Sigmoid colon (tissue), 7 donors: Measurements from ENCODE around the gene CDH9. TPM values are rescaled to one million over a fixed set of nuclear protein-coding genes. Genes with fewer than 3 reads are reported as not detected.
"Not testable (repeated sequence)": the region's sequence is repeated elsewhere in the genome, so short reads cannot be mapped to it uniquely, and the experiment has no call there.

ENCODE experiments used
- DNase-seq: peaks from one replicate; pipeline ENCODE4 v3.0.0-alpha.2; 2019
- H3K27ac ChIP-seq, 4 donors: fragments of 200-600 bp; sonication (generic); one replicate each; pipeline ENCODE4 v1.5.1; 2016 to 2019; ENCODE audit warnings: mild to moderate bottlenecking in 1 of 4
- H3K27me3 ChIP-seq, 3 donors: fragments of 200-600 bp; sonication (generic); one replicate each; pipeline ENCODE4 v1.5.1; 2019; ENCODE audit warnings: mild to moderate bottlenecking in 1 of 3
- H3K36me3 ChIP-seq, 4 donors: fragments of 200-600 bp; sonication (generic); one replicate each; pipeline ENCODE4 v1.5.1; 2016 to 2019
- H3K4me1 ChIP-seq, 4 donors: fragments of 200-600 bp; sonication (generic); one replicate each; pipeline ENCODE4 v1.5.1; 2017 to 2019
- H3K4me3 ChIP-seq, 4 donors: fragments of 200-600 bp; sonication (generic); one replicate each; pipeline ENCODE4 v1.5.1; 2017 to 2019; ENCODE audit warnings: mild to moderate bottlenecking in 2 of 4, moderate library complexity in 1 of 4
- H3K9me3 ChIP-seq, 4 donors: fragments of 200-600 bp in 3 of 4; sonication (generic) in 3 of 4; one replicate each; pipeline versions ENCODE4 v1.5.1 to v1.6.1; 2013 to 2019
- EP300 ChIP-seq, 4 donors: sonication (generic); formaldehyde crosslinking; IDR thresholded peaks; one replicate each; pipeline ENCODE4 v1.6.1; 2017; ENCODE audit warnings: antibody characterized with exemption in 4 of 4
- POLR2A ChIP-seq, 2 donors: fragments of 450-650 bp; IDR thresholded peaks; one replicate each; pipeline ENCODE4 v1.6.1; 2016; ENCODE audit warnings: antibody characterized with exemption in 2 of 2, mild to moderate bottlenecking in 2 of 2, moderate library complexity in 2 of 2
- POLR2AphosphoS5 ChIP-seq, 4 donors: sonication (generic); formaldehyde crosslinking; IDR thresholded peaks; one replicate each; pipeline ENCODE4 v1.6.1; 2017; ENCODE audit warnings: antibody characterized with exemption in 4 of 4
- WGBS, 2 donors: extraction: QIAGEN DNeasy Blood & Tissue Kit; methylation state at CpG; one replicate each; pipeline ENCODE4 v1.1.7; 2013; 5-methylcytosine and 5-hydroxymethylcytosine counted together
- intact Hi-C: fragments of 100-400 bp; cut with DNase I; formaldehyde crosslinking; loops from one replicate; pipeline ENCODE4 v1.15.1; 2023
- polyA plus RNA-seq, 3 donors: library from polyadenylated mRNA; stranded (reverse); fragments of 200-250 nt; gene quantifications; one replicate each; pipeline ENCODE4 v1.2.3, GENCODE V29; 2013
- total RNA-seq, 4 donors: library from RNA; depleted of rRNA; stranded (reverse); fragments of >200 nt; gene quantifications; one replicate each; pipeline ENCODE4 v1.1.0, GENCODE V29; 2016
- TF ChIP-seq, protein P1 (sequence below), 4 experiments: fragments of 450-650 bp in 3 of 4; fragments of 200-600 bp in 1 of 4; IDR thresholded peaks; one replicate each; pipeline ENCODE4 v1.5.1; 2016 to 2019; ENCODE audit warnings: antibody characterized with exemption in 4 of 4, mild to moderate bottlenecking in 3 of 4, moderate library complexity in 2 of 4
- donor health status: healthy with polysubstance abuse.
- donor health status: Bipolar disorder and iron deficiency.
- donor health status: healthy.

CDH9 gene
- total and polyA plus RNA-seq, 7 donors = 0.81 TPM; not detected in 6

- intact Hi-C loops = no loop called here
- no peak for DNase-seq
- Histone ChIP-seq H3K9me3 (no peaks in the 10 kb centered on the region), H3K27ac (no peak overlapping the region), H3K4me1 (no peaks in the 10 kb centered on the region), H3K4me3 (no peak overlapping the region), H3K27me3 (no peaks in the 10 kb centered on the region), H3K36me3 (no peaks in the 10 kb centered on the region)
- TF ChIP-seq POLR2AphosphoS5 (IDR thresholded peaks at IDR 0.05) (no peak), POLR2A (IDR thresholded peaks at IDR 0.05) (no peak), EP300 (IDR thresholded peaks at IDR 0.05) (no peak)
- TF ChIP-seq, protein P1, sequence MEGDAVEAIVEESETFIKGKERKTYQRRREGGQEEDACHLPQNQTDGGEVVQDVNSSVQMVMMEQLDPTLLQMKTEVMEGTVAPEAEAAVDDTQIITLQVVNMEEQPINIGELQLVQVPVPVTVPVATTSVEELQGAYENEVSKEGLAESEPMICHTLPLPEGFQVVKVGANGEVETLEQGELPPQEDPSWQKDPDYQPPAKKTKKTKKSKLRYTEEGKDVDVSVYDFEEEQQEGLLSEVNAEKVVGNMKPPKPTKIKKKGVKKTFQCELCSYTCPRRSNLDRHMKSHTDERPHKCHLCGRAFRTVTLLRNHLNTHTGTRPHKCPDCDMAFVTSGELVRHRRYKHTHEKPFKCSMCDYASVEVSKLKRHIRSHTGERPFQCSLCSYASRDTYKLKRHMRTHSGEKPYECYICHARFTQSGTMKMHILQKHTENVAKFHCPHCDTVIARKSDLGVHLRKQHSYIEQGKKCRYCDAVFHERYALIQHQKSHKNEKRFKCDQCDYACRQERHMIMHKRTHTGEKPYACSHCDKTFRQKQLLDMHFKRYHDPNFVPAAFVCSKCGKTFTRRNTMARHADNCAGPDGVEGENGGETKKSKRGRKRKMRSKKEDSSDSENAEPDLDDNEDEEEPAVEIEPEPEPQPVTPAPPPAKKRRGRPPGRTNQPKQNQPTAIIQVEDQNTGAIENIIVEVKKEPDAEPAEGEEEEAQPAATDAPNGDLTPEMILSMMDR (IDR thresholded peaks at IDR 0.05) = no peak
- 71 to 88% methylated on average over 3 of the region's 3 CpGs for WGBS, 2 donors
Measured at GRCh38 chr5:26868504-26868903, 169.9 kb downstream of the CDH9 start.

DNA sequence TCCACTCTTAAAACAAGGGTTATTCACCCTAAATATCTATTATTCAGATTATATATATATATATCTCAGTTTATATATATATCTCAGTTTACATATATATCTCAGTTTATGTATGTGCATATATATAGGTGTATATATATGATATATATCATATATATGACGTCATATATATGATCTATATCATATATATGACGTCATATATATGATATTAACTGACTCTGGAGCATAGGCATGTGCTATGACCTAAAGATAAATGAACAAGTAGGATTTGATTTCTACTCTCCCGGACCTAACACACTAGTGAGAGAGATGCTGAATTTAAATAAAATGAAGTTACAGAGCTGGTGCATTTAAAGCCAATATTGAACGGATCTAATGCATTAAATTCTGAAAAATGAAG, 174.3 kb downstream of the CDH9 start:
- no peak overlapping the region for H3K4me3 ChIP-seq
- H3K4me1 ChIP-seq = no peaks in the 10 kb centered on the region
- H3K27ac ChIP-seq = no peak overlapping the region
- no peaks in the 10 kb centered on the region for H3K36me3 ChIP-seq
- no peaks in the 10 kb centered on the region for H3K27me3 ChIP-seq
- intact Hi-C loops = no loop called here
- no peaks in the 10 kb centered on the region for H3K9me3 ChIP-seq
- 41 to 59% methylated on average over 4 of the region's 4 CpGs for WGBS, 2 donors
- TF ChIP-seq POLR2A (IDR thresholded peaks at IDR 0.05) (no peak), EP300 (IDR thresholded peaks at IDR 0.05) (no peak), POLR2AphosphoS5 (IDR thresholded peaks at IDR 0.05) (no peak)
- TF ChIP-seq, protein P1 (IDR thresholded peaks at IDR 0.05) = no peak
- no peak for DNase-seq

DNA sequence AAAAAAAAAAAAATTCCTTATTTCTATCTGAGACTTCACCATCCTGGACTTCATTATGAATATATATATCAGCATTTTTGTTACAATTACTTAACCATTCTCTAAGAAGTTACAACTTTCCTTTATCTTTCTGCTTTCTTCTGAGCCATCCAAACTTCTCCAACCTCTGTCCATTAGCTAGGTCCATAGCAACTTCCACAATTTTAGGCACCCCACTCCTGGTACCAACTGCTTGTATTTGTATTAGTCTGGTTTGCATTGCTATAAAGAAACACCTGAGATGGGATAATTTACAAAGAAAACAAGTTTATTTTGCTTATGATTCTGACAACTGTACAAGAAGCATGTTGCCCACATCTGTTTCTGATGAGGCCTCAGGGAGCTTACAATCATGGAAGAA, 182.1 kb downstream of the CDH9 start:
- TF ChIP-seq, protein P1 (IDR thresholded peaks at IDR 0.05) = no peak
- TF ChIP-seq POLR2A (IDR thresholded peaks at IDR 0.05) (no peak), POLR2AphosphoS5 (IDR thresholded peaks at IDR 0.05) (no peak), EP300 (IDR thresholded peaks at IDR 0.05) (no peak)
- no peak overlapping the region for H3K4me3 ChIP-seq

GRCh38 chr5:26852450-26852849, 185.9 kb downstream of the CDH9 start:
- 84 to 90% methylated on average over 8 of the region's 8 CpGs for WGBS, 2 donors
- not testable (repeated sequence) for H3K9me3 ChIP-seq

More for the DNA sequence above, 182.1 kb downstream of the CDH9 start:
- Histone ChIP-seq H3K27ac (no peak overlapping the region), H3K27me3 (no peaks in the 10 kb centered on the region), H3K9me3 (peaks cover 0 to 6% (median 2%) of the 10 kb centered on the region in 4 donors), H3K4me1 (no peaks in the 10 kb centered on the region), H3K36me3 (no peaks in the 10 kb centered on the region)
- no peak for DNase-seq
- intact Hi-C loops = no loop called here

GRCh38 chr5:26847041-26847736, 191.2 kb downstream of the CDH9 start:
- H3K4me3 ChIP-seq = no peak overlapping the region
- H3K4me1 ChIP-seq = no peaks in the 10 kb centered on the region
- no peak overlapping the region for H3K27ac ChIP-seq
- no peaks in the 10 kb centered on the region for H3K27me3 ChIP-seq
- no peaks in the 10 kb centered on the region for H3K36me3 ChIP-seq
- no peaks in the 10 kb centered on the region for H3K9me3 ChIP-seq
- no peak for DNase-seq
- intact Hi-C loops = no loop called here
- 77 to 88% methylated on average over 14 of the region's 14 CpGs for WGBS, 2 donors
- TF ChIP-seq POLR2AphosphoS5 (IDR thresholded peaks at IDR 0.05) (no peak), POLR2A (IDR thresholded peaks at IDR 0.05) (no peak), EP300 (IDR thresholded peaks at IDR 0.05) (no peak)
- TF ChIP-seq, protein P1 (IDR thresholded peaks at IDR 0.05) = no peak

More at GRCh38 chr5:26852450-26852849, 185.9 kb downstream of the CDH9 start:
- H3K4me3 ChIP-seq, H3K36me3 ChIP-seq, H3K27ac ChIP-seq, H3K4me1 ChIP-seq, DNase-seq, H3K27me3 ChIP-seq, intact Hi-C loops: not testable (repeated sequence)
